Measurements from ENCODE around the gene SMIM32. TPM values are rescaled to one million over a fixed set of nuclear protein-coding genes. Genes with fewer than 3 reads are reported as not detected.

Gene SMIM32
- total and polyA plus RNA-seq, 2 of the 13 experiments (the other 11 are each of a cell fraction or from before 2014, with no cell fraction given), result 0.15 to 0.20 TPM

DNA sequence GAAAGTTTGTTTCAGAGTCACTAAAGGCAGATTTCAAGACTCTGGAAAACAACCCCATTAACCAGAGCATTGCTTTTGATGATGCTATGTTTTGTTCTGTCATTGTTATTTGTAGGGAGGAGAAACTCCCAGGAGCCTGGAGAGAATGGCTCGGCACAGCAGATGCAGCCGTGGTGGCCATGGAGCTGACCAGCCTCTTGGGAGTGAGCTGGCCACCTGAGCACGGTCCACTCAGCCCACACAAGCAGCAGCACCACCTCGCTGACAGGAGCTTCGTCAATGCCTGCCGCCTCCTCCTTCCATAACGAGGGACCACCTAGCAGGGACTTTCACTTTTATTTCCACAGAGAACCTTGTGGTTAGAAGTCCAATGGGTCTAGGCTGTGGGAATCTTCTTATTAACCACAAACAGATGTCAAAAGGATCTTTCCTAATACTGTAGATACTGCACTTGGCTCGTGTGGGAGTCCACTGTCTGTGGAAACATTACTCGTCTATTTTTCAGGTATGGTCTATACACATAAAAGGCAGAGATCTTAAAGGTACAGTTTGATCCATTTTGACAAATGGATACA, 21.0 kb upstream of the SMIM32 start:
- WGBS (ENCODE audit: low lambda C conversion rate), result 0% methylated on average over 2 of the region's 9 CpGs
- FAIRE-seq, result no peak

DNA sequence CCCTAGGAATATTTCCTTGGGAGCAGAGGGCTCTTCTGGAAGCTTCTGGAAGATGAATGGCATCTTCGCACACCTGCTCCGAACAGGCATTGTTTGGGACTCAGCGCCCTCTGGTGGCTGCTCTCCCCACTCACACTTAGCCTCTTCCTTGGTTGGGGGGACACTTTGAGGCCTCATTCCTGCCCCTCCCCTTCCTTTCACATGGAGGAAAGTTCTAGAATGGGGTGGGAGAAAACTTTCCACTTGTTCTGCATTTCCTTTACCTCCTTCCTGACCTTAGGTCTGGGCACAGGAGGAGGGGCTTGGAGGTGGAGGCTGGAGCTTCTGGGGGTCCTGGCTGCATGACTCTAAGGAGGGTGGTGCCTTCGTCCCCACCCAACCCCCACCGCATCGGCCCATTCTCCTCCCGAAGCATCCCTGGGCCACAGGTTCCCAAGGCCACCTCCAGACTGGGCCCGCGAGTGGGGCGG, 19.3 kb upstream of the SMIM32 start:
- BruUV-seq (replicated peaks), result no TSS peak
- Histone ChIP-seq H3K4me3 (replicated peaks in 1 of 3; ENCODE audit: insufficient read depth in 1 of 3, low read depth in 2 of 3, low read length in 3 of 3) (no peak overlapping the region), H3K4me1 (ENCODE audit: insufficient read depth, low read length) (no peaks in the 10 kb centered on the region), H3K27me3 (ENCODE audit: control insufficient read depth in 1 of 2, insufficient read depth in 2 of 2, low read length in 2 of 2) (peaks cover 0 to 44% of the 10 kb centered on the region in 2 experiments; a peak in 3 of 5 replicates), H3K79me2 (ENCODE audit: insufficient read depth, low read length) (no peaks in the 10 kb centered on the region), H3K36me3 (replicated peaks in 1 of 2; ENCODE audit: control insufficient read depth in 1 of 2, insufficient read depth in 2 of 2, low read length in 2 of 2) (no peaks in the 10 kb centered on the region), H4K20me1 (ENCODE audit: insufficient read depth, low read length) (no peaks in the 10 kb centered on the region), H2AFZ (ENCODE audit: low read length) (no peak overlapping the region), H3K9me3 (ENCODE audit: low read length) (no peaks in the 10 kb centered on the region), H3K27ac (ENCODE audit: extremely low read length, insufficient read depth, low read length) (no peak overlapping the region), H3K4me2 (ENCODE audit: low read depth, low read length) (no peak overlapping the region), H3K9ac (ENCODE audit: insufficient read depth, low read depth, low read length) (no peak overlapping the region)
- in situ Hi-C loops (cut with HindIII; ENCODE audit: extremely low pct_ligation_motif_present, low pct_unique_long_range_greater_than_20kb), result loop anchor here (5.0 kb wide), 1 partner anchor 325 kb away; no protein-coding TSS in a partner anchor
- POLR2A ChIA-PET, result no interaction called here
- ATAC-seq (peak; percentile 63), DNase-seq (ENCODE audit: low spot score) (peak; percentile 21), FAIRE-seq (peak; percentile 28)
- CTCF ChIA-PET (ENCODE audit: low intra/inter-chr PET ratio, low total read pairs), result interaction anchor here (0.9 to 1.9 kb wide), 3 partner anchors 325 to 332 kb away, joined by 3 to 19 read pairs (median 4); no protein-coding TSS in a partner anchor
- WGBS (ENCODE audit: low lambda C conversion rate), result 39% methylated on average over 8 of the region's 10 CpGs
- intact Hi-C loops (cut with micrococcal nuclease; ENCODE audit: unreplicated experiment), result loop anchor here (1.0 kb wide), 1 partner anchor 325 kb away; no protein-coding TSS in a partner anchor
- TF ChIP-seq REL (CRISPR knock-in tag; conservative IDR thresholded peaks at IDR 0.05), result no peak
- peak; percentile 76 for TF ChIP-seq RAD21 (CRISPR knock-in tag; IDR thresholded peaks at IDR 0.05)
- TF ChIP-seq HNF1B (CRISPR knock-in tag; IDR thresholded peaks at IDR 0.05), result no peak
- peak; percentile 88 for TF ChIP-seq STAG1 (CRISPR knock-in tag; IDR thresholded peaks at IDR 0.05)
- no peak for TF ChIP-seq FOXJ3 (CRISPR knock-in tag; IDR thresholded peaks at IDR 0.05; ENCODE audit: borderline replicate concordance)
- no peak for TF ChIP-seq MATR3 (CRISPR knock-in tag; IDR thresholded peaks at IDR 0.05)
- no peak for TF ChIP-seq PRPF4 (IDR thresholded peaks at IDR 0.05; ENCODE audit: low read depth, low read length, poor library complexity, severe bottlenecking)
- peak; percentile 90 for TF ChIP-seq CTCF (CRISPR knock-in tag; IDR thresholded peaks at IDR 0.05)
- TF ChIP-seq ZNF275 (CRISPR knock-in tag; IDR thresholded peaks at IDR 0.05; ENCODE audit: borderline replicate concordance), result no peak
- TF ChIP-seq ZNF7 (CRISPR knock-in tag; IDR thresholded peaks at IDR 0.05), result no peak
- no peak for TF ChIP-seq ISX (CRISPR knock-in tag; conservative IDR thresholded peaks at IDR 0.05)
- peak; percentile 27; the same call in 1 of the 2 replicates for TF ChIP-seq KDM2A (CRISPR knock-in tag; IDR thresholded peaks at IDR 0.05; ENCODE audit: borderline replicate concordance, low read depth)

More for the DNA sequence above, 21.0 kb upstream of the SMIM32 start:
- intact Hi-C loops (cut with micrococcal nuclease; ENCODE audit: unreplicated experiment), result no loop called here
- ChIA-PET CTCF (ENCODE audit: low intra/inter-chr PET ratio, low total read pairs) (no interaction called here), POLR2A (no interaction called here)
- peak; percentile 57 for TF ChIP-seq ZNF121 (CRISPR knock-in tag; IDR thresholded peaks at IDR 0.05)
- no peak for TF ChIP-seq RNF2 (conservative IDR thresholded peaks at IDR 0.05; ENCODE audit: low read depth)
- Histone ChIP-seq H3K4me2 (ENCODE audit: low read depth, low read length) (peak overlapping the region; percentile 24; the same call in 1 of the 2 replicates), H2AFZ (ENCODE audit: low read length) (no peak overlapping the region), H3K9ac (ENCODE audit: insufficient read depth, low read depth, low read length) (no peak overlapping the region), H3K27me3 (ENCODE audit: control insufficient read depth in 1 of 2, insufficient read depth in 2 of 2, low read length in 2 of 2) (peaks cover 0 to 38% of the 10 kb centered on the region in 2 experiments; a peak in 3 of 5 replicates), H3K4me1 (ENCODE audit: insufficient read depth, low read length) (no peaks in the 10 kb centered on the region), H3K4me3 (replicated peaks in 1 of 3; ENCODE audit: insufficient read depth in 1 of 3, low read depth in 2 of 3, low read length in 3 of 3) (no peak overlapping the region), H3K27ac (ENCODE audit: extremely low read length, insufficient read depth, low read length) (no peak overlapping the region), H3K36me3 (replicated peaks in 1 of 2; ENCODE audit: control insufficient read depth in 1 of 2, insufficient read depth in 2 of 2, low read length in 2 of 2) (no peaks in the 10 kb centered on the region), H4K20me1 (ENCODE audit: insufficient read depth, low read length) (no peaks in the 10 kb centered on the region), H3K9me3 (ENCODE audit: low read length) (no peaks in the 10 kb centered on the region), H3K79me2 (ENCODE audit: insufficient read depth, low read length) (no peaks in the 10 kb centered on the region)
- in situ Hi-C loops (cut with HindIII; ENCODE audit: extremely low pct_ligation_motif_present, low pct_unique_long_range_greater_than_20kb), result loop anchor here (5.0 kb wide), 1 partner anchor 327 kb away; no protein-coding TSS in a partner anchor
- ATAC-seq (no peak; the same call in 2 of the 3 replicates), DNase-seq (ENCODE audit: low spot score) (no peak)
- BruUV-seq (replicated peaks), result no TSS peak
